Duodenal mucosa (tissue), 2 donors: ENCODE data around the gene FXYD5.

Experiments
- H3K27ac ChIP-seq: one replicate; pipeline ENCODE4 v1.7.0; 2013; ENCODE audit warnings: low read depth, low read length
- H3K27me3 ChIP-seq, 2 donors: one replicate each; pipeline ENCODE4 v1.7.0; 2013; ENCODE audit warnings: low read length in 2 of 2, control low read depth in 1 of 2; ENCODE audit not compliant: insufficient read depth in 2 of 2, control insufficient read depth in 1 of 2
- H3K36me3 ChIP-seq, 2 donors: one replicate each; pipeline ENCODE4 v1.7.0; 2013; ENCODE audit warnings: low read length in 2 of 2, control low read depth in 1 of 2; ENCODE audit not compliant: insufficient read depth in 2 of 2, control insufficient read depth in 1 of 2
- H3K4me1 ChIP-seq, 2 donors: one replicate each; pipeline ENCODE4 v1.7.0; 2013; ENCODE audit warnings: low read length in 2 of 2, control low read depth in 1 of 2; ENCODE audit not compliant: insufficient read depth in 2 of 2, control insufficient read depth in 1 of 2
- H3K4me3 ChIP-seq, 2 donors: one replicate each; pipeline ENCODE4 v1.7.0; 2013; ENCODE audit warnings: low read length in 2 of 2, low read depth in 1 of 2
- H3K9ac ChIP-seq, 2 donors: one replicate each; pipeline ENCODE4 v1.7.0; 2013; ENCODE audit warnings: low read length in 2 of 2, low read depth in 1 of 2
- H3K9me3 ChIP-seq, 2 donors: one replicate each; pipeline ENCODE4 v1.7.0; 2013; ENCODE audit warnings: low read length in 2 of 2, control low read depth in 1 of 2; ENCODE audit not compliant: control insufficient read depth in 1 of 2

Gene FXYD5

DNA sequence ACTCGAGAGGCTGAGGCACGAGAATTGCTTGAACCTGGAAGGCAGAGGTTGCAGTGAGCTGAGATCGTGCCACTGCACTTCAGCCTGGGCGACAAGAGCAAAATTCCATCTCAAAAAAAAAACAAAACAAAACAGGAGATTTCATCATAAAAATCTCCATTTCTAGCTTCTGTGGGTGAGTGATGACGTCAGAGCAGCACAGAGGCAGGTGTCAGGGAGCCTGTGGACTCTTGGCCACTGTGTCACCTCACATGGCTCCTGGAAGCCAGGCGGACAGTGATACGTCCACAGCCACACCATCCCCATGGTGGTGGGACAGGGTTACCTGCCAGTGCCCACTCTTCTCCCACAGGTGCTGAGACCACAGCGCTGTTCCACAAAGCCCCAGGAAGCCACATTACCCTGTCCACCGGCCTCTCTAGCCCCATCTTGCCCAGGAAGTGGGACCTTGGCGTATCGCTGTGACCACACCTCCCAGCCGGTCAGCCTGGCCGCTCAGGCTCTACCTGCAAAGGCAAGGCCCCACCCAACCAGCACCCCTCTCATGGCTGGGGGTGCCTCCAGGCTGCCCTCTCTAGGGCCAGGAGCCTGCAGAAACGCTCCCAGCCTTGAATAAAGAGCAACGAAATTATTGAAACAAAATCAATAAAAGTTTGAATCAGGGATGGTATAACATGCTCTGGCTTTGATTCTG is 41.4 kb upstream of the FXYD5 start:
- Histone ChIP-seq H3K27me3 (peaks cover 0 to 2% of the 10 kb centered on the region in 2 donors), H3K9me3 (no peaks in the 10 kb centered on the region), H3K27ac (no peak overlapping the region), H3K4me1 (peaks cover 16 to 34% of the 10 kb centered on the region in 2 donors), H3K4me3 (no peak overlapping the region), H3K9ac (peak overlapping the region in 1 of 2 donors; percentile 25), H3K36me3 (no peaks in the 10 kb centered on the region)

DNA sequence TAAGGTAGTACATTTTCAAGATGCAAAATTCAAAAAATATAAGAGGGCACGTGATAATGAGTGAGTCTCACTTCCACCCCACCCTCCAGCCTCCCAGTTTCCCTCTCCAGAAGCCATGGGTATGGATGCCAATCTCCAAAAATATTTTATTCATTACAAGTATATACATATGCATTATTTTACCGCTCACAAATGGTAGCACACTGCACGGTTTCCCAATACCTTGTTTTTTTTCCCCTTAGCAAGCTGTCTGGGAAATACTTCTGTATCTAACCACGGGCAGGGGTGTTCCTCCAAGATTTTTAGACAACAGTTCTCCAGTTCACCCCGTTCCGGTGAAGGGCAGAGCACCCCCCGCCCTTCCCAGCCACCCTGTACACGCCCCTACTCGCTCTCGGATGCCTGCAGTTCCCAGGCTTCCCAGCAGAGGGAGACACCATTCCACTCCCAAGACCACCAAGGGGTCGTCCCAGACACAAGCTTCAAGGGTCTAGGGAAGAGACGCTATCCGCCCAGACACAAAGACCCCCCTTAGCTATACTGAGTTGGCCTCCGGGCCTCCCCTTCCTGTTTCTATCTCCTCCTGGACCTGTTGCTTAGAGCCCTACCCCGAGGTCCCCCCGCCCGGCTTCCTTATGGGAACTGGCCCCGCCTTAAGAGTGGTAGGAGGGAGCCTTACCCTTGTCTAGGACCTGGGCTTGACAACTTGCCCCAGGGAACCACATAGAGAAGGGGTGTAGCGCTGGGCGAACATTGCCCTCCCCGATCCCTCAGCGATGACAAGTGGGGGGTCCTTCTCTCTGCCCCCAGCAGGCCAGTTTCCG is 40.0 kb upstream of the FXYD5 start:
- H3K4me1 ChIP-seq = peaks cover 27 to 48% of the 10 kb centered on the region in 2 donors
- no peaks in the 10 kb centered on the region for H3K9me3 ChIP-seq
- H3K27ac ChIP-seq = peak overlapping the region; percentile 61
- H3K9ac ChIP-seq = peak overlapping the region; percentile 26 to 86
- H3K36me3 ChIP-seq = no peaks in the 10 kb centered on the region
- no peaks in the 10 kb centered on the region for H3K27me3 ChIP-seq
- H3K4me3 ChIP-seq = peak overlapping the region; percentile 67 to 91

DNA sequence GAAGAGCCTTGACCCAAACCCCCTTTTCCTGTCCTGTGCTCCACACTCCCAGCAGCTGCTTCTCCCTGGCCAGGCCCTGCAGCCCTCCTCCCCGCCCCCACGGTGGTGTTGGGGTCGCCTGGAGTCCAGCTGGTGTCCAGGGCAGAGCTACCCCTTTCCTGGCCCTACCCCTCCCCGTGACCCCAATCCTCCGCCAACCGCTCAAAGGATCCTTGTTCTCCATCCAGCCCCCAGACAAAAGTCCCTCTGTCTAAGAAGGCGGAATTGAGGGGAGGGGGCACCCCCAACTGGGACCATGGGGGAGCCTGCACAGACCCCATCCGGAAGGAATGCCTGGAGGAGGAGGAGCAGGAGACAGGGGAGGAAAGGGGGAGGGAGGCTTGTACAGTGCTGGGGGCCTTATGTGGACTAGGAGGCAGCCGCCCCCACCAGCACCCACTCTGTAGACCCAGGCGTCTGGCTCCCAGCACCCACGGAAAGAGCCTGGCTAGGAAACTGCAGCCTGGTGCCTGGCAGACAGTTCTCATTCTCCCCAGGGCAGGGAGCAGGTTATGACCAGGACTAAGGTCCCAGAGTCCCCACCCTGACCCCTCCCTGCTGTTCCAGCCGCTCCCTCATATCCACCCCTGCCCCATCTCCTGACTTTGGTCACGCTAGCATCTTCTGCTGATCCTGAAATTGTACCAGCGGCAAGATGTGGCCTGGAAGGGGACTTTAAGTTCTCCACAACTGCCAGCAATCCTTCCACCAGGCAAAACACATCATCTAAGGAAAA is 39.2 kb upstream of the FXYD5 start, which contains the start of gene FXYD3:
FXYD3 (plus strand) TSS at position 647 of the 775 bp plus-strand sequence. CDS start 3,554 bp downstream, outside the sequence.
- peak within 1 kb of the TSS; percentile 67 to 91 for H3K4me3 ChIP-seq
- H3K9me3 ChIP-seq = no peaks in the 10 kb centered on the region
- H3K9ac ChIP-seq = peak within 1 kb of the TSS; percentile 86 to 87
- H3K27ac ChIP-seq = peak within 1 kb of the TSS; percentile 61
- H3K4me1 ChIP-seq = peaks cover 35 to 51% of the 10 kb centered on the region in 2 donors
- no peaks in the 10 kb centered on the region for H3K36me3 ChIP-seq
- no peaks in the 10 kb centered on the region for H3K27me3 ChIP-seq

DNA sequence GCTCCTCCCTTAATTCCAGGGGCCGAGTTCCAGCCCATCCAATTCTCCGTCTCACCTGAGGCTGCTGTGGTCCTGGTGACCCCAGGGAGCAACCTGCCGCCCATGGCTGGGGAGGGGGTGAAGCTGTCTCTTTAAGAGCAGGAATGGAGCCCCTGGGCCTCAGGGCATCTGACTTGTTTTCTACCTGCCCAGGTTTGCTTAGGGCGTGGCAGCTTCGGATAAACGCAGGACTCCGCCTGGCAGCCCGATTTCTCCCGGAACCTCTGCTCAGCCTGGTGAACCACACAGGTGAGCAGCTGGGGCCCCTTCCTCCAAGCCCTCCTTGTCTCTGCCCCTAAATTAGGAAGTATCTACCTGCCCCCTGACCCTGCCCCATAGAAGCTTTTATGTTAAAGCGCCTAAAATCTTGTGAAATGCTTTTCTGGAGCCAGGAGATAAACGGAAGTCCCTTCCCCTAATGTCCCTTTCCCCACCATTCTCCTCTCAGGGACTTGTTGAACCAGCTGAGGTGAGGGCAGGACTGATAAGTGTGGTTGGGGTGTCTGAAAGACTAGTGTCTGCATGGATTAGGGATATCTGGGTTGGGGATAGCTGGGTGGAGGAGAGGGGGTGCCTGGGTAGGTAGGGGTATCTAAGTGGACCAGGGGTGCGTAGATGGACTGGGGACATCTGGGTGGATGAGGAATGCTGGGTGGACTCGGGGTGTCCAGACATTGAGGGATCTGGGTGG is 38.3 kb upstream of the FXYD5 start:
- Histone ChIP-seq H3K9ac (peak overlapping the region; percentile 86 to 87), H3K4me3 (peak overlapping the region; percentile 67 to 91), H3K36me3 (no peaks in the 10 kb centered on the region), H3K27me3 (no peaks in the 10 kb centered on the region), H3K9me3 (no peaks in the 10 kb centered on the region), H3K4me1 (peaks cover 44 to 59% of the 10 kb centered on the region in 2 donors), H3K27ac (peak overlapping the region; percentile 61)

DNA sequence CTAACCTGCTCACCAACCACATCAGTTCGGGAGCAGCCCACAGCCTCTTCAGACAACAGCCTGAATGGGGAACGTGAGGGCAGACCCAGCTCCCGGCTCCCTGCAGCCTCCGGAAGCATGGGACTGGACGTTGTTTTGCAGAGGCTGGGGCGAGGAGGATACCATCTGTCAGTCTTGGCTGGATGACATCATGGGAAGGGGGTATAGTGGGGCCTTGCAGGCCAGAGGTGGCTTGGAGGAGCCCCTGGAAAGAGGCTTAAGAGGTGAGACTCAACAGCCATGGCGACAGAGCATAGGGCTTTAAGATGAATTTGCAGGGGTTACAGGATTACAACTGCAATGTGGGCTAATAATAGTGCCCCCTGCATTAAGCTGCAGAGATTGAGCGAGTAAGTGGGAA is 37.4 kb upstream of the FXYD5 start:
- H3K36me3 ChIP-seq = no peaks in the 10 kb centered on the region

DNA sequence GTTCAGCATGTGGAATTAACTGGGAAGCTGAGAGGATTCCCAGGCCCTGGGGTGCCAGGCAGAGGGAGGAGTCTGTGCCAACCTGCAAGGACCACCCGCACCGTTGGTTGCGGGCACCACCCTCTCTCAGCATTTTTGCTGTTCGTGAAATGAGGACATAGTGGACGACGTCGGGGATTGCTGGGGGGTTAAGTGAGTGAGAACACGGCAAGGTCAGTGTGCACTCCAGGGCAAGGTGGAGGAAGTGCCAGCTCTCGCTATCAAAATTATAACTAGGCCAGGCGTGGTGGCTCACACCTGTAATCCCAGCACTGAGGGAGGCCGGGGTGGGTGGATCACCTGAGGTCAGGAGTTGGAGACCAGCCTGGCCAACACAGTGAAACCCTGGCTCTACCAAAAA is 36.7 kb upstream of the FXYD5 start:
- Histone ChIP-seq H3K9me3 (no peaks in the 10 kb centered on the region), H3K4me3 (peak overlapping the region in 1 of 2 donors; percentile 91), H3K9ac (peak overlapping the region in 1 of 2 donors; percentile 86), H3K4me1 (peaks cover 44 to 62% of the 10 kb centered on the region in 2 donors), H3K27me3 (no peaks in the 10 kb centered on the region), H3K27ac (peak overlapping the region; percentile 36), H3K36me3 (no peaks in the 10 kb centered on the region)

More for the DNA sequence above, 37.4 kb upstream of the FXYD5 start:
- peak overlapping the region; percentile 86 to 87 for H3K9ac ChIP-seq
- peaks cover 44 to 62% of the 10 kb centered on the region in 2 donors for H3K4me1 ChIP-seq
- H3K27me3 ChIP-seq = no peaks in the 10 kb centered on the region
- H3K27ac ChIP-seq = no peak overlapping the region
- no peaks in the 10 kb centered on the region for H3K9me3 ChIP-seq
- H3K4me3 ChIP-seq = peak overlapping the region; percentile 67 to 91

DNA sequence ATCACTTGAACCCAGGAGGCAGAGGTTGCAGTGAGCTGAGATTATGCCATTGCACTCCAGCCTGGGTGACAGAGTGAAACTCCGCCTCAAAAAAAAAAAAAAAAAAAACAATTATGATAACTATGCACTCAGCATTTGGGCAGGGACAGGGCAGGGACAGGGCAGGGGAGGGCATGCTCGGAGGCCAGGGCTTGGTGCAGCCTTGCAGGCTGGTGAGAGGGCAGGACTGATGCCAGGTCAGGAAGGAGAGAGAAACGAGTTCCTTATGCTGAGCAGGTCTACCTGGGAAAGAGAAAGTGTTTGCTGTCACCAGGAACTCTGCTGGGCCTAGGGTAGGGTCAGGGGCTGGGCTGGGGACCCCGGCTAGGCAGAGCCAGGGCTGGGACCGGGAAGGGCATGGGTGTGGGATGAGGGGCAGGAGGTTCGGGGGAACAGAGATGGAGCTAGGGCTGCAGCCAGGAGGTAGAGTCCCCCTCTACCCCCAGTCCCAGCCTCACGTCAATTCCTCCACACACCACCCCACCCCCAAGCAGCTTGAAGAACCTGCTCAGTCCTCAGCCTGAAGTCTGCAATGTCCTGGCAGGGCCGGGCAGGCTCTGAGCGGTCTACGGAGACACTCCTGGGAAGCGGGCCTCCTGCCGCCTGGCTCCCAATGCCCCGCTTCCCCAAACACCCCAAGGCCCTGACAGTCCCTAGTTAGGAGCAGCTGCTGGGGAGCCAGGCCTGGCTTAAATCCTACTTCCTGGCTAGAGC is 36.1 kb upstream of the FXYD5 start:
- Histone ChIP-seq H3K9ac (peak overlapping the region in 1 of 2 donors; percentile 40), H3K4me3 (peak overlapping the region in 1 of 2 donors; percentile 41), H3K27ac (peak overlapping the region; percentile 46)

DNA sequence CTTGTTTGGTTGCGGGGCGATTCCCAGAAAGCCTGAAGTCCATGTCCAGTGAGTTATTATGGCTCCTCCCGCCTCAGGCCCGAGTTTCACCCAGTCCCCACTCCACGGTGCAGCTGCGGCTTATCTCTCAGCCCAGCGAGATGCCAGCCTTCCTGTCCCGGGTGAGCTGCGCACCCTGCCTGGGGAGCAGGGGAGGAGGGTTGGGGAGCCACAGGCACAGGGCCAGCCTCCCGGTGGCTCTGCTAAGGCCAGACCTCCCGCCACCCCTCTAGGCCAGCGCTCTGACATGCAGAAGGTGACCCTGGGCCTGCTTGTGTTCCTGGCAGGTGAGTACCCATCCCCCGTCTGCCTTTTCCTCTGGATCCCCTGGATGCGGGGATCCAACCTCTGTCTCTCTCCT is 35.4 kb upstream of the FXYD5 start:
- H3K9me3 ChIP-seq = no peaks in the 10 kb centered on the region
- peak overlapping the region in 1 of 2 donors; percentile 41 for H3K4me3 ChIP-seq
- H3K9ac ChIP-seq = peak overlapping the region in 1 of 2 donors; percentile 40
- H3K27ac ChIP-seq = no peak overlapping the region
- H3K36me3 ChIP-seq = no peaks in the 10 kb centered on the region
- no peaks in the 10 kb centered on the region for H3K27me3 ChIP-seq
- H3K4me1 ChIP-seq = peaks cover 52 to 69% of the 10 kb centered on the region in 2 donors

More for the DNA sequence above, 36.1 kb upstream of the FXYD5 start:
- H3K27me3 ChIP-seq = no peaks in the 10 kb centered on the region
- no peaks in the 10 kb centered on the region for H3K36me3 ChIP-seq
- no peaks in the 10 kb centered on the region for H3K9me3 ChIP-seq
- H3K4me1 ChIP-seq = peaks cover 46 to 62% of the 10 kb centered on the region in 2 donors
